Stimulated activated naive CD8-positive, alpha-beta T cell treated with anti-CD3 and anti-CD28 coated beads, Interleukin-15, Interleukin-2, amounts not matched to agents 100 ng/mL and 50 ng/mL, for 24 hours (primary cell): ENCODE data around the gene ADAMTSL5.
"Not testable (repeated sequence)": the region's sequence is repeated elsewhere in the genome, so short reads cannot be mapped to it uniquely, and the experiment has no call there.

Experiments used
- H3K27ac Mint-ChIP-seq: one replicate; pipeline ENCODE4 v1.8.0; 2021; ENCODE audit warnings: mild to moderate bottlenecking, mixed read lengths
- H3K27me3 Mint-ChIP-seq: one replicate; pipeline ENCODE4 v1.8.0; 2021; ENCODE audit warnings: mixed read lengths
- H3K36me3 Mint-ChIP-seq: one replicate; pipeline ENCODE4 v1.8.0; 2021; ENCODE audit warnings: low read depth, mixed read lengths
- H3K4me1 Mint-ChIP-seq: one replicate; pipeline ENCODE4 v1.8.0; 2021; ENCODE audit warnings: low read depth, mixed read lengths
- H3K4me3 Mint-ChIP-seq: one replicate; pipeline ENCODE4 v1.8.0; 2021; ENCODE audit warnings: mild to moderate bottlenecking, mixed read lengths
- H3K9me3 Mint-ChIP-seq: one replicate; pipeline ENCODE4 v1.8.0; 2021; ENCODE audit warnings: mixed read lengths

Gene ADAMTSL5

GRCh38 chr19:1487576-1488281 lies 25.1 kb downstream of the ADAMTSL5 start:
- Mint-ChIP-seq H3K9me3 (no peaks in the 10 kb centered on the region), H3K27ac (no peak overlapping the region), H3K4me3 (no peak overlapping the region), H3K27me3 (peaks cover 4% of the 10 kb centered on the region), H3K4me1 (peaks cover 15% of the 10 kb centered on the region), H3K36me3 (no peaks in the 10 kb centered on the region)

GRCh38 chr19:1486720-1487575 lies 25.9 kb downstream of the ADAMTSL5 start:
- peaks cover 4% of the 10 kb centered on the region for H3K27me3 Mint-ChIP-seq
- peaks cover 13% of the 10 kb centered on the region for H3K4me1 Mint-ChIP-seq
- no peaks in the 10 kb centered on the region for H3K9me3 Mint-ChIP-seq
- H3K27ac Mint-ChIP-seq, result no peak overlapping the region
- H3K36me3 Mint-ChIP-seq, result no peaks in the 10 kb centered on the region
- no peak overlapping the region for H3K4me3 Mint-ChIP-seq

- Mint-ChIP-seq H3K27ac (no peak overlapping the region), H3K9me3 (no peaks in the 10 kb centered on the region), H3K4me3 (no peak overlapping the region), H3K4me1 (peaks cover 7% of the 10 kb centered on the region), H3K27me3 (no peaks in the 10 kb centered on the region), H3K36me3 (no peaks in the 10 kb centered on the region)
Measured at GRCh38 chr19:1483979-1484428, 28.8 kb downstream of the ADAMTSL5 start.

- peaks cover 9% of the 10 kb centered on the region for H3K4me1 Mint-ChIP-seq
- H3K36me3 Mint-ChIP-seq, result no peaks in the 10 kb centered on the region
- H3K9me3 Mint-ChIP-seq, result no peaks in the 10 kb centered on the region
- H3K4me3 Mint-ChIP-seq, result no peak overlapping the region
- no peak overlapping the region for H3K27ac Mint-ChIP-seq
- H3K27me3 Mint-ChIP-seq, result no peaks in the 10 kb centered on the region
Measured at GRCh38 chr19:1483131-1483978, 29.5 kb downstream of the ADAMTSL5 start.

- no peaks in the 10 kb centered on the region for H3K9me3 Mint-ChIP-seq
- no peak overlapping the region for H3K4me3 Mint-ChIP-seq
- H3K27ac Mint-ChIP-seq, result no peak overlapping the region
- peaks cover under 1% of the 10 kb centered on the region for H3K36me3 Mint-ChIP-seq
- no peaks in the 10 kb centered on the region for H3K27me3 Mint-ChIP-seq
- H3K4me1 Mint-ChIP-seq, result peaks cover 13% of the 10 kb centered on the region
Measured at GRCh38 chr19:1482361-1483130, 30.3 kb downstream of the ADAMTSL5 start.

GRCh38 chr19:1481893-1482360 lies 30.9 kb downstream of the ADAMTSL5 start:
- peaks cover 6% of the 10 kb centered on the region for H3K36me3 Mint-ChIP-seq
- H3K9me3 Mint-ChIP-seq, result no peaks in the 10 kb centered on the region
- no peaks in the 10 kb centered on the region for H3K27me3 Mint-ChIP-seq
- H3K4me3 Mint-ChIP-seq, result no peak overlapping the region
- H3K4me1 Mint-ChIP-seq, result peaks cover 19% of the 10 kb centered on the region
- H3K27ac Mint-ChIP-seq, result no peak overlapping the region

- peaks cover 20% of the 10 kb centered on the region for H3K4me1 Mint-ChIP-seq
- H3K27me3 Mint-ChIP-seq, result no peaks in the 10 kb centered on the region
- H3K27ac Mint-ChIP-seq, result no peak overlapping the region
- no peak overlapping the region for H3K4me3 Mint-ChIP-seq
- H3K9me3 Mint-ChIP-seq, result no peaks in the 10 kb centered on the region
- peaks cover 6% of the 10 kb centered on the region for H3K36me3 Mint-ChIP-seq
Measured at GRCh38 chr19:1481224-1481892, 31.5 kb downstream of the ADAMTSL5 start.

GRCh38 chr19:1478934-1479707 lies 33.7 kb downstream of the ADAMTSL5 start, which contains the start of gene C19orf25:
C19orf25 (minus strand) TSS chr19:1479215; CDS start chr19:1478903, 312 bp downstream.
- H3K36me3 Mint-ChIP-seq, result peaks cover 6% of the 10 kb centered on the region
- H3K27me3 Mint-ChIP-seq, result no peaks in the 10 kb centered on the region
- H3K9me3 Mint-ChIP-seq, result no peaks in the 10 kb centered on the region
- peaks cover 20% of the 10 kb centered on the region for H3K4me1 Mint-ChIP-seq
- H3K4me3 Mint-ChIP-seq, result peak within 1 kb of the TSS; percentile 92
- peak within 1 kb of the TSS; percentile 97 for H3K27ac Mint-ChIP-seq

GRCh38 chr19:1477056-1477455 lies 35.8 kb downstream of the ADAMTSL5 start:
- not testable (repeated sequence) for H3K27me3 Mint-ChIP-seq, H3K27ac Mint-ChIP-seq, H3K9me3 Mint-ChIP-seq, H3K36me3 Mint-ChIP-seq
- Mint-ChIP-seq H3K4me1 (peaks cover 26% of the 10 kb centered on the region), H3K4me3 (peak overlapping the region; percentile 92)

- no peaks in the 10 kb centered on the region for H3K9me3 Mint-ChIP-seq
- no peak overlapping the region for H3K27ac Mint-ChIP-seq
- no peak overlapping the region for H3K4me3 Mint-ChIP-seq
- H3K36me3 Mint-ChIP-seq, result peaks cover 6% of the 10 kb centered on the region
- no peaks in the 10 kb centered on the region for H3K27me3 Mint-ChIP-seq
- H3K4me1 Mint-ChIP-seq, result peaks cover 33% of the 10 kb centered on the region
Measured at GRCh38 chr19:1475751-1476437, 36.9 kb downstream of the ADAMTSL5 start.

- Mint-ChIP-seq H3K9me3 (no peaks in the 10 kb centered on the region), H3K4me1 (peaks cover 36% of the 10 kb centered on the region), H3K27ac (no peak overlapping the region), H3K36me3 (peaks cover 6% of the 10 kb centered on the region), H3K27me3 (no peaks in the 10 kb centered on the region), H3K4me3 (no peak overlapping the region)
Measured at GRCh38 chr19:1474765-1475351, 38.0 kb downstream of the ADAMTSL5 start.

GRCh38 chr19:1474011-1474764 lies 38.6 kb downstream of the ADAMTSL5 start:
- no peak overlapping the region for H3K4me3 Mint-ChIP-seq
- H3K4me1 Mint-ChIP-seq, result peaks cover 32% of the 10 kb centered on the region
- H3K36me3 Mint-ChIP-seq, result peaks cover 6% of the 10 kb centered on the region
- H3K27me3 Mint-ChIP-seq, result no peaks in the 10 kb centered on the region
- H3K27ac Mint-ChIP-seq, result no peak overlapping the region
- no peaks in the 10 kb centered on the region for H3K9me3 Mint-ChIP-seq
